Loucy (cell line): Measurements from ENCODE around the gene FBLN2.

ENCODE experiments used
- CTCF ChIP-seq: fragments of 200-600 bp; sonication (generic); conservative IDR thresholded peaks from 2 replicates; pipeline ENCODE4 v1.5.1; 2014; ENCODE audit warnings: mild to moderate bottlenecking, antibody characterized with exemption, low read length
- EZH2phosphoT487 ChIP-seq: fragments of 200-600 bp; IDR thresholded peaks from 2 replicates; pipeline ENCODE4 v1.6.1; 2018; ENCODE audit warnings: antibody characterized with exemption, mild to moderate bottlenecking, moderate library complexity, borderline replicate concordance

- no peak for TF ChIP-seq CTCF
- no peak for TF ChIP-seq EZH2phosphoT487
Measured at GRCh38 chr3:13556207-13556606, 7.3 kb downstream of the FBLN2 start.
